Measurements from ENCODE around the gene GLIPR1L2. TPM values are rescaled to one million over a fixed set of nuclear protein-coding genes. Genes with fewer than 3 reads are reported as not detected.
"Not testable (repeated sequence)": the region's sequence is repeated elsewhere in the genome, so short reads cannot be mapped to it uniquely, and the experiment has no call there.

The GLIPR1L2 gene
- not detected for polyA plus RNA-seq (2013, experiment 1 of 4)
- polyA plus RNA-seq (2013, experiment 2 of 4) = 0.16 TPM
- polyA plus RNA-seq (2013, experiment 3 of 4) = 0.27 TPM
- not detected for polyA plus RNA-seq (2013, experiment 4 of 4)

- H3K4me1 ChIP-seq (ENCODE audit: control insufficient read depth, insufficient read depth, low read length) = no peaks in the 10 kb centered on the region
- WGBS, 2 experiments = 50 to 56% methylated on average over 36 of the region's 36 CpGs
- no peak within 1 kb of the TSS for H3K27ac ChIP-seq (ENCODE audit: insufficient read depth, low read depth, low read length, poor library complexity, severe bottlenecking)
- H3K27me3 ChIP-seq (ENCODE audit: control insufficient read depth, insufficient read depth, low read length, poor library complexity, severe bottlenecking) = no peaks in the 10 kb centered on the region
- peak within 1 kb of the TSS; percentile 37 for H3K4me3 ChIP-seq (ENCODE audit: insufficient read depth, low read depth, low read length)
- H3K36me3 ChIP-seq (ENCODE audit: control insufficient read depth, insufficient read depth, low read length) = no peaks in the 10 kb centered on the region
- no peaks in the 10 kb centered on the region for H3K9me3 ChIP-seq (ENCODE audit: control insufficient read depth, low read length)
Observed at GRCh38 chr12:75390899-75391538, at the start of gene GLIPR1L2. Gene GLIPR1L2 (plus strand): TSS chr12:75391089. CDS start chr12:75391117, 28 bp downstream.

GRCh38 chr12:75341873-75342272, 49.0 kb upstream of the GLIPR1L2 start:
- Histone ChIP-seq H3K9me3 (ENCODE audit: control insufficient read depth, low read length) (no peaks in the 10 kb centered on the region), H3K4me1 (ENCODE audit: control insufficient read depth, insufficient read depth, low read length) (no peaks in the 10 kb centered on the region), H3K27ac (ENCODE audit: insufficient read depth, low read depth, low read length, poor library complexity, severe bottlenecking) (no peak overlapping the region), H3K36me3 (ENCODE audit: control insufficient read depth, insufficient read depth, low read length) (no peaks in the 10 kb centered on the region), H3K27me3 (ENCODE audit: control insufficient read depth, insufficient read depth, low read length, poor library complexity, severe bottlenecking) (no peaks in the 10 kb centered on the region), H3K4me3 (ENCODE audit: insufficient read depth, low read depth, low read length) (no peak overlapping the region)
- 88 to 94% methylated on average over 5 of the region's 5 CpGs for WGBS, 2 experiments

- no peaks in the 10 kb centered on the region for H3K4me1 ChIP-seq (ENCODE audit: control insufficient read depth, insufficient read depth, low read length)
- H3K36me3 ChIP-seq (ENCODE audit: control insufficient read depth, insufficient read depth, low read length) = no peaks in the 10 kb centered on the region
- WGBS, 2 experiments = 87 to 100% methylated on average over 1 of the region's 2 CpGs
- H3K27ac ChIP-seq (ENCODE audit: insufficient read depth, low read depth, low read length, poor library complexity, severe bottlenecking) = no peak overlapping the region
- H3K9me3 ChIP-seq (ENCODE audit: control insufficient read depth, low read length) = no peaks in the 10 kb centered on the region
- H3K27me3 ChIP-seq (ENCODE audit: control insufficient read depth, insufficient read depth, low read length, poor library complexity, severe bottlenecking) = no peaks in the 10 kb centered on the region
- H3K4me3 ChIP-seq (ENCODE audit: insufficient read depth, low read depth, low read length) = no peak overlapping the region
Observed at GRCh38 chr12:75345531-75345930, 45.4 kb upstream of the GLIPR1L2 start.

GRCh38 chr12:75346215-75346614, 44.7 kb upstream of the GLIPR1L2 start:
- 95 to 97% methylated on average over 6 of the region's 6 CpGs for WGBS, 2 experiments
- H3K27me3 ChIP-seq (ENCODE audit: control insufficient read depth, insufficient read depth, low read length, poor library complexity, severe bottlenecking); H3K4me3 ChIP-seq (ENCODE audit: insufficient read depth, low read depth, low read length); H3K27ac ChIP-seq (ENCODE audit: insufficient read depth, low read depth, low read length, poor library complexity, severe bottlenecking); H3K36me3 ChIP-seq (ENCODE audit: control insufficient read depth, insufficient read depth, low read length); H3K9me3 ChIP-seq (ENCODE audit: control insufficient read depth, low read length); H3K4me1 ChIP-seq (ENCODE audit: control insufficient read depth, insufficient read depth, low read length): not testable (repeated sequence)

DNA sequence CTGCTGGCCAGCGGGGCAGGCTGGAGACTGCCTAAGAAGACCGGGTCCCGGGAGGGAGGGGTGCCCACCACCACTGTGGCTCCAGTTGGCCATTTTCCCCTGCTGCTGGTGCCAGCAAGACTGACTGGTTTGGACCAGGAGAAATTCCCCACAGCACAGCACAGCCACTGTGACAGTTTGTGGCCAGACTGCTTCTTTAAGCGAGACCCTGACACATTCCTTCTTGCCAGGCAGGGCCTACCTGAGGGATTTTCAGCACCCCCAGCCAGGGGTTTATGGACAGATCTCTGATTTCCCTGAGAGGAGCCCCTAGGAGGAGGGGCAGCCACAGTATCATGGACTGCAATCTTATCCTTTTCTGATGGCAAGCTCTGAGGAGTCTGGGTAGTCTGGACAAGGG, 40.9 kb upstream of the GLIPR1L2 start:
- Histone ChIP-seq H3K27me3 (ENCODE audit: control insufficient read depth, insufficient read depth, low read length, poor library complexity, severe bottlenecking) (no peaks in the 10 kb centered on the region), H3K36me3 (ENCODE audit: control insufficient read depth, insufficient read depth, low read length) (no peaks in the 10 kb centered on the region), H3K9me3 (ENCODE audit: control insufficient read depth, low read length) (no peaks in the 10 kb centered on the region), H3K27ac (ENCODE audit: insufficient read depth, low read depth, low read length, poor library complexity, severe bottlenecking) (no peak overlapping the region), H3K4me1 (ENCODE audit: control insufficient read depth, insufficient read depth, low read length) (no peaks in the 10 kb centered on the region), H3K4me3 (ENCODE audit: insufficient read depth, low read depth, low read length) (no peak overlapping the region)
- 90 to 96% methylated on average over 4 of the region's 4 CpGs for WGBS, 2 experiments

DNA sequence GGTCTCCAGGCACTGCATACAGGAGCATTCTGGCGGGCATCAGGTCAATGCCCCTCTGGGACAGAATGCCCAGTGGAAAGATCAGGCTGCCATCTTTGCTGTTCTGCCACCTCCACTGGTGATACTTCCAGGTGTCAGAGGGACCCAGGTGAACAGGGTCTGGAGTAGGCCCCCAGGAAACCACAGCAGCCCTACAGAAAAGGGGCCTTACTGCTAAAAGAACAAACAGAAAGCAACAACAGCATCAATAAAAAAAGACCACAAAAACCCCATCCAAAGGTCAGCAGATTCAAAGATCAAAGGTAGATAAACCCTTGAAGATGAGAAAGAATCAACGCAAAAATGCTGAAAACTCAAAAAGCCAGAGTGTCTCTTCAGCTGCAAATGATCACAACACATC, 40.5 kb upstream of the GLIPR1L2 start:
- Histone ChIP-seq H3K4me3 (ENCODE audit: insufficient read depth, low read depth, low read length) (no peak overlapping the region), H3K27me3 (ENCODE audit: control insufficient read depth, insufficient read depth, low read length, poor library complexity, severe bottlenecking) (no peaks in the 10 kb centered on the region), H3K36me3 (ENCODE audit: control insufficient read depth, insufficient read depth, low read length) (no peaks in the 10 kb centered on the region)

DNA sequence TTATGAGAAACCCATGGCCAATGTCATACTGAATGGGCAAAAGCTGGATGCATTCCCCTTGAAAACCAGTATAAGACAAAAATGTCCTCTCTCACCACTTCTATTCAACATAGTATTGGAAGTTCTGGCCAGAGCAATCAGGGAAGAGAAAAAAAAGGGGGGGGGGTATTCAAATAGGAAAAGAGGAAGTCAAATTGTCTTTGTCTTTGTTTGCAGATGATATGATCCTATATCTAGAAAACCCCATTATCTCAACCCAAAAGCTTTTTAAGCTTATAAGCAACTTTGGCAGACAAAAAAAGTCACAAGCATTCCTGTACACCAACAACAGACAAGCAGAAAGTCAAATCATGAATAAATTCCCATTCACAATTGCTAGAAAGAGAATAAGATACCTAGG, 36.9 kb upstream of the GLIPR1L2 start:
- Histone ChIP-seq H3K27me3 (ENCODE audit: control insufficient read depth, insufficient read depth, low read length, poor library complexity, severe bottlenecking) (no peaks in the 10 kb centered on the region), H3K9me3 (ENCODE audit: control insufficient read depth, low read length) (no peaks in the 10 kb centered on the region), H3K36me3 (ENCODE audit: control insufficient read depth, insufficient read depth, low read length) (no peaks in the 10 kb centered on the region), H3K4me3 (ENCODE audit: insufficient read depth, low read depth, low read length) (no peak overlapping the region), H3K4me1 (ENCODE audit: control insufficient read depth, insufficient read depth, low read length) (no peaks in the 10 kb centered on the region), H3K27ac (ENCODE audit: insufficient read depth, low read depth, low read length, poor library complexity, severe bottlenecking) (no peak overlapping the region)

More for the DNA sequence above, 40.5 kb upstream of the GLIPR1L2 start:
- no peaks in the 10 kb centered on the region for H3K9me3 ChIP-seq (ENCODE audit: control insufficient read depth, low read length)
- H3K4me1 ChIP-seq (ENCODE audit: control insufficient read depth, insufficient read depth, low read length) = no peaks in the 10 kb centered on the region
- 91 to 94% methylated on average over 2 of the region's 2 CpGs for WGBS, 2 experiments
- no peak overlapping the region for H3K27ac ChIP-seq (ENCODE audit: insufficient read depth, low read depth, low read length, poor library complexity, severe bottlenecking)

GRCh38 chr12:75360920-75361319, 30.0 kb upstream of the GLIPR1L2 start:
- no peaks in the 10 kb centered on the region for H3K27me3 ChIP-seq (ENCODE audit: control insufficient read depth, insufficient read depth, low read length, poor library complexity, severe bottlenecking)
- H3K4me1 ChIP-seq (ENCODE audit: control insufficient read depth, insufficient read depth, low read length) = no peaks in the 10 kb centered on the region
- H3K4me3 ChIP-seq (ENCODE audit: insufficient read depth, low read depth, low read length) = no peak overlapping the region
- no peaks in the 10 kb centered on the region for H3K36me3 ChIP-seq (ENCODE audit: control insufficient read depth, insufficient read depth, low read length)
- H3K27ac ChIP-seq (ENCODE audit: insufficient read depth, low read depth, low read length, poor library complexity, severe bottlenecking) = no peak overlapping the region
- H3K9me3 ChIP-seq (ENCODE audit: control insufficient read depth, low read length) = no peaks in the 10 kb centered on the region

DNA sequence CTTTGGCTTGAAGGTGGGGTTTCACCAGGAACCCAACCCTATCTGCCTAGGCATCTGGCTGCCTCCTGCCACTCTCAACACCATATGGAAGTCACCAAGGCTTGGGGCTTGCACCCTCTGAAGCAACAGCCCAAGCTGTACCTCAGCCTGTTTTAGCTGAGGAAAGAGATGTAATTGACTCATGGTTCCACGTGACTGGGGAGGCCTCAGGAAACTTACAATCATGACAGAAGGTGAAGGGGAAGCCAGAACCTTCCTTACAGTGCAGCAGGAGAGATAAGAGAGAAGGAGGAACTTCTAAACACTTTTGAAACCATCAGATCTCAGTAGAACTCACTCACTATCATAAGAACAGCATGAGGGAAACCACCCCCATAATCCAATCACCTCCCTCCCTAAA, 29.5 kb upstream of the GLIPR1L2 start:
- WGBS, 2 experiments = 92 to 100% methylated on average over 1 of the region's 1 CpG
- Histone ChIP-seq H3K27ac (ENCODE audit: insufficient read depth, low read depth, low read length, poor library complexity, severe bottlenecking) (no peak overlapping the region), H3K27me3 (ENCODE audit: control insufficient read depth, insufficient read depth, low read length, poor library complexity, severe bottlenecking) (no peaks in the 10 kb centered on the region), H3K4me1 (ENCODE audit: control insufficient read depth, insufficient read depth, low read length) (no peaks in the 10 kb centered on the region), H3K9me3 (ENCODE audit: control insufficient read depth, low read length) (no peaks in the 10 kb centered on the region), H3K4me3 (ENCODE audit: insufficient read depth, low read depth, low read length) (no peak overlapping the region), H3K36me3 (ENCODE audit: control insufficient read depth, insufficient read depth, low read length) (no peaks in the 10 kb centered on the region)

DNA sequence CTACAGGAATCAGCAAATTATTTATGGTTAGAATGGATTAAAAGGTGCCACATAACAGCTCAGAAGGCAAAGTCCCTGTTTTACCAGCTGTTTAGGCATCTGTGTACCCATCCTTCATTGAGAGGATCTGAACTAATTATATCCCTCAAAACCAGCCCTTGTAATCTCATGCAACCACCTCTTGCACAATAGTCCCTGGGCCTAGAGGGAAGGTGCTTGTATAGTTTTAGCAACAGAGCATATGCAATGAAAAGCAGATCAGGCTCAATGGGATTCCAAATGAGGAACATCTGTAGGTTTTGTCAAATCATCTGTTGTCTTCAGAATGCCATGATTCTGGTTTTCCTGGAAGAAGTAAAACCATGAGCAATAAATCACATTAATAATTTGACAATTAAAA, 26.0 kb upstream of the GLIPR1L2 start:
- Histone ChIP-seq H3K27me3 (ENCODE audit: control insufficient read depth, insufficient read depth, low read length, poor library complexity, severe bottlenecking) (no peaks in the 10 kb centered on the region), H3K4me3 (ENCODE audit: insufficient read depth, low read depth, low read length) (no peak overlapping the region), H3K36me3 (ENCODE audit: control insufficient read depth, insufficient read depth, low read length) (no peaks in the 10 kb centered on the region), H3K9me3 (ENCODE audit: control insufficient read depth, low read length) (no peaks in the 10 kb centered on the region), H3K4me1 (ENCODE audit: control insufficient read depth, insufficient read depth, low read length) (no peaks in the 10 kb centered on the region), H3K27ac (ENCODE audit: insufficient read depth, low read depth, low read length, poor library complexity, severe bottlenecking) (no peak overlapping the region)

GRCh38 chr12:75366629-75367028, 24.3 kb upstream of the GLIPR1L2 start:
- Histone ChIP-seq H3K9me3 (ENCODE audit: control insufficient read depth, low read length) (no peaks in the 10 kb centered on the region), H3K36me3 (ENCODE audit: control insufficient read depth, insufficient read depth, low read length) (no peaks in the 10 kb centered on the region), H3K4me1 (ENCODE audit: control insufficient read depth, insufficient read depth, low read length) (no peaks in the 10 kb centered on the region), H3K27ac (ENCODE audit: insufficient read depth, low read depth, low read length, poor library complexity, severe bottlenecking) (no peak overlapping the region), H3K27me3 (ENCODE audit: control insufficient read depth, insufficient read depth, low read length, poor library complexity, severe bottlenecking) (no peaks in the 10 kb centered on the region), H3K4me3 (ENCODE audit: insufficient read depth, low read depth, low read length) (no peak overlapping the region)
- WGBS, 2 experiments = 86 to 96% methylated on average over 1 of the region's 1 CpG
